Loucy (cell line): ENCODE measurements around the gene OXTR.

ENCODE experiments used
- H2AFZ ChIP-seq: fragments of 200-600 bp; sonication (generic); 2 replicates; pipeline ENCODE4 v1.6.0; 2016; ENCODE audit warnings: antibody characterized with exemption, mild to moderate bottlenecking, low read length, moderate library complexity
- H3F3A ChIP-seq: fragments of 200-600 bp; 2 replicates; pipeline ENCODE4 v1.6.0; 2016; ENCODE audit warnings: antibody characterized with exemption, low read depth, mild to moderate bottlenecking
- H3K27me3 ChIP-seq: fragments of 200-600 bp; sonication (generic); 2 replicates; pipeline ENCODE4 v1.6.1; 2014; ENCODE audit warnings: low read length, mild to moderate bottlenecking; ENCODE audit not compliant: insufficient read depth, poor library complexity, severe bottlenecking
- H3K36me3 ChIP-seq: fragments of 200-600 bp; sonication (generic); 2 replicates; pipeline ENCODE4 v1.6.1; 2016; ENCODE audit warnings: low read length; ENCODE audit not compliant: insufficient read depth
- H3K4me1 ChIP-seq: fragments of 200-600 bp; sonication (generic); 2 replicates; pipeline ENCODE4 v1.5.1; 2014; ENCODE audit warnings: low read length, mild to moderate bottlenecking; ENCODE audit not compliant: insufficient read depth, poor library complexity, severe bottlenecking
- H3K4me2 ChIP-seq: fragments of 200-600 bp; sonication (generic); 2 replicates; pipeline ENCODE4 v1.6.0; 2014; ENCODE audit warnings: antibody characterized with exemption, low read length, low read depth, mild to moderate bottlenecking; ENCODE audit not compliant: poor library complexity, severe bottlenecking
- H3K4me3 ChIP-seq: fragments of 200-600 bp; sonication (generic); 2 replicates; pipeline ENCODE4 v1.5.1; 2014; ENCODE audit warnings: low read length, mild to moderate bottlenecking, mixed read lengths; ENCODE audit not compliant: poor library complexity, severe bottlenecking
- H3K79me2 ChIP-seq: fragments of 200-600 bp; sonication (generic); 2 replicates; pipeline ENCODE4 v1.6.1; 2014; ENCODE audit warnings: low read length; ENCODE audit not compliant: insufficient read depth
- H3K9ac ChIP-seq: fragments of 200-600 bp; sonication (generic); 2 replicates; pipeline ENCODE4 v1.6.0; 2014; ENCODE audit warnings: mild to moderate bottlenecking, low read depth, low read length, moderate library complexity; ENCODE audit not compliant: poor library complexity, severe bottlenecking
- H3K9me2 ChIP-seq: fragments of 200-600 bp; sonication (generic); replicated peaks from 2 replicates; pipeline ENCODE4 v1.6.1; 2016; ENCODE audit warnings: low read depth, low read length, mixed read lengths
- H3K9me3 ChIP-seq: fragments of 200-600 bp; sonication (generic); 2 replicates; pipeline ENCODE4 v1.6.1; 2014; ENCODE audit warnings: mild to moderate bottlenecking, antibody characterized with exemption, low read length, low read depth; ENCODE audit not compliant: insufficient read depth
- H4K20me1 ChIP-seq: fragments of 200-600 bp; sonication (generic); 2 replicates; pipeline ENCODE4 v1.6.0; 2014; ENCODE audit warnings: antibody characterized with exemption, low read length, mild to moderate bottlenecking; ENCODE audit not compliant: insufficient read depth, poor library complexity, severe bottlenecking
- CTCF ChIP-seq: fragments of 200-600 bp; sonication (generic); conservative IDR thresholded peaks from 2 replicates; pipeline ENCODE4 v1.5.1; 2014; ENCODE audit warnings: mild to moderate bottlenecking, antibody characterized with exemption, low read length
- EZH2phosphoT487 ChIP-seq: fragments of 200-600 bp; IDR thresholded peaks from 2 replicates; pipeline ENCODE4 v1.6.1; 2018; ENCODE audit warnings: antibody characterized with exemption, mild to moderate bottlenecking, moderate library complexity, borderline replicate concordance

Gene OXTR

GRCh38 chr3:8773941-8774542, 4.6 kb upstream of the OXTR start:
- H3K4me2 ChIP-seq: no peak overlapping the region

GRCh38 chr3:8768364-8769087, 887 bp downstream of the OXTR start:
- H3F3A ChIP-seq: no peaks in the 10 kb centered on the region
- peaks cover 4% of the 10 kb centered on the region for H3K4me1 ChIP-seq
- no peaks in the 10 kb centered on the region for H3K27me3 ChIP-seq
- no peak overlapping the region for H3K9ac ChIP-seq
- H3K9me3 ChIP-seq: no peaks in the 10 kb centered on the region
- H3K36me3 ChIP-seq: no peaks in the 10 kb centered on the region
- H3K4me2 ChIP-seq: no peak overlapping the region
- no peaks in the 10 kb centered on the region for H4K20me1 ChIP-seq
- no peak overlapping the region for H2AFZ ChIP-seq
- no peaks in the 10 kb centered on the region for H3K9me2 ChIP-seq
- no peak for TF ChIP-seq CTCF
- no peak for TF ChIP-seq EZH2phosphoT487
- H3K79me2 ChIP-seq: no peaks in the 10 kb centered on the region
- no peak overlapping the region for H3K4me3 ChIP-seq

More at GRCh38 chr3:8773941-8774542, 4.6 kb upstream of the OXTR start:
- Histone ChIP-seq H3K4me3 (no peak overlapping the region), H3K79me2 (no peaks in the 10 kb centered on the region), H4K20me1 (no peaks in the 10 kb centered on the region), H3K4me1 (no peaks in the 10 kb centered on the region), H3K9ac (no peak overlapping the region), H3F3A (no peaks in the 10 kb centered on the region), H3K9me3 (no peaks in the 10 kb centered on the region), H3K36me3 (no peaks in the 10 kb centered on the region), H2AFZ (no peak overlapping the region), H3K9me2 (no peaks in the 10 kb centered on the region), H3K27me3 (no peaks in the 10 kb centered on the region)
- TF ChIP-seq EZH2phosphoT487 (no peak), CTCF (no peak)

DNA sequence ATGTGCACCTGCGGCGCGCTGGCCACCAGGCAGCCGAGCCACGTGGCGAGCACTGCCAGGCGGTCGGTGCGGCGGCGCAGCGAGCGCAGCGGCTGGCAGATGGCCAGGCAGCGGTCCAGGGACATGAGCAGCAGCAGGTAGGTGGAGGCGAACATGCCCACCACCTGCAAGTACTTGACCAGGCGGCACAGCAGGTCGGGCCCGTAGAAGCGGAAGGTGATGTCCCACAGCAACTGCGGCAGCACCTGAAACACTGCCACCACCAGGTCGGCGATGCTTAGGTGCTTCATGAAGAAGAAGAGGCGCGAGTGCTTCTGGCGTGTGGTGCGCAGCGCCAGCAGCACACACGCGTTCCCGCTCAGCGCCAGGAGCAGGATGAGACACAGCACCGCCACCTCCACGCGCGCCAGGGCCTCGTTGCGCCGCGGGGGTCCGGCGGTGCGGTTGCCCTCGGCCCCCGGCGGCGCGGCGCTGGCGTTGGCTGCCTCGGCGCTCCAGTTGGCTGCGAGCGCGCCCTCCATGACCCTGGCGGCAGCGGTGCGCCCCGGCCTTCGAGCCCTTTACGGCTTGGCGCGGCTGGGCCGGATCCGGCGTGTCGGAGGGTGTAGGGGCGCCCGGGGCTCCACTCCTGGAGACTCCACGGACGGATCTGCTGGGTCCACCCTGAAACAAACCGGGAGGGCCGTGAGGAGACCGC, 1.6 kb downstream of the OXTR start:
- Histone ChIP-seq H3F3A (no peaks in the 10 kb centered on the region), H3K36me3 (no peaks in the 10 kb centered on the region), H2AFZ (no peak overlapping the region), H3K27me3 (no peaks in the 10 kb centered on the region), H3K4me1 (peaks cover 4% of the 10 kb centered on the region), H3K9me2 (no peaks in the 10 kb centered on the region), H3K9ac (no peak overlapping the region), H3K79me2 (no peaks in the 10 kb centered on the region), H4K20me1 (no peaks in the 10 kb centered on the region), H3K9me3 (no peaks in the 10 kb centered on the region), H3K4me2 (no peak overlapping the region), H3K4me3 (no peak overlapping the region)
- TF ChIP-seq EZH2phosphoT487 (no peak), CTCF (no peak)
